Right cardiac atrium (tissue), 5 donors: ENCODE data around the gene OGG1. TPM values are rescaled to one million over a fixed set of nuclear protein-coding genes. Genes with fewer than 3 reads are reported as not detected.

Experiments
- ATAC-seq, 2 donors: fragments of 200-7000 bp; cut with Tn5 transposase; one replicate each; pipeline versions ENCODE4 v1.8.0 to v1.9.1; 2020; ENCODE audit warnings: moderate library complexity in 2 of 2, mild to moderate bottlenecking in 1 of 2
- DNase-seq, 3 donors: peaks; one replicate each; pipeline ENCODE4 v3.0.0-alpha.2; 2020
- H3K27ac ChIP-seq: one replicate; pipeline ENCODE4 v1.5.1; 2013; ENCODE audit warnings: mild to moderate bottlenecking, low read length, control low read depth, moderate library complexity
- H3K27me3 ChIP-seq: one replicate; pipeline ENCODE4 v1.6.1; 2013; ENCODE audit not compliant: control insufficient read depth, insufficient read depth
- H3K4me1 ChIP-seq: one replicate; pipeline ENCODE4 v1.6.1; 2013; ENCODE audit warnings: low read length; ENCODE audit not compliant: control insufficient read depth, insufficient read depth
- H3K4me3 ChIP-seq: one replicate; pipeline ENCODE4 v1.5.1; 2013; ENCODE audit warnings: low read length, control low read depth
- H3K9me3 ChIP-seq: one replicate; pipeline ENCODE4 v1.6.1; 2013; ENCODE audit warnings: low read length; ENCODE audit not compliant: control insufficient read depth
- WGBS: extraction: QIAGEN DNeasy Blood & Tissue Kit; methylation state at CpG from one replicate; pipeline ENCODE4 v1.1.7; 2013; 5-methylcytosine and 5-hydroxymethylcytosine counted together
- intact Hi-C, 4 donors: fragments of 100-400 bp; cut with DNase I; formaldehyde crosslinking; loops; one replicate each; pipeline versions ENCODE4 v1.11.0 to v1.14.0; 2022 to 2023
- polyA plus RNA-seq: library from polyadenylated mRNA; stranded (reverse); fragments of 200-250 nt; gene quantifications from one replicate; pipeline ENCODE4 v1.2.3, GENCODE V29; 2013
- total RNA-seq, 4 donors: library from RNA; stranded (reverse); fragmentation: NEBNext Ultra II Directional; extraction: Animal tissue kit (Norgen Biotek cat#: 25700); gene quantifications; one replicate each; pipeline ENCODE4 v1.2.1, GENCODE V29; 2021
- donor health status: healthy with polysubstance abuse.
- donor health status: DM: no; HTN: yes; CAD: no.
- donor health status: DM: no; HTN: no; CAD: no.
- donor health status: DM: no; HTN: yes; CAD: no; lungs with severe emphysema.
- donor health status: DM: yes; HTN: yes; CAD: no.

OGG1 gene
- total and polyA plus RNA-seq, 5 donors = 9.6 to 15.5 (median 14.8) TPM

GRCh38 chr3:9785602-9786001 lies 35.9 kb downstream of the OGG1 start:
- 65% methylated on average over 7 of the region's 7 CpGs for WGBS
- H3K27me3 ChIP-seq = no peaks in the 10 kb centered on the region
- no peaks in the 10 kb centered on the region for H3K4me1 ChIP-seq
- H3K27ac ChIP-seq = no peak overlapping the region
- no peaks in the 10 kb centered on the region for H3K9me3 ChIP-seq
- intact Hi-C loops = loop anchor here in 1 of 4 donors (10.0 kb wide), 1 partner anchor 51 kb away; the partner anchor contains the start of gene BRPF1
- DNase-seq = no peak
- no peak overlapping the region for H3K4me3 ChIP-seq
- peak in 1 of 2 donors; percentile 61 for ATAC-seq

- Histone ChIP-seq H3K4me3 (no peak overlapping the region), H3K4me1 (no peaks in the 10 kb centered on the region), H3K9me3 (no peaks in the 10 kb centered on the region), H3K27ac (no peak overlapping the region), H3K27me3 (no peaks in the 10 kb centered on the region)
- intact Hi-C loops = loop anchor here in 1 of 4 donors (10.0 kb wide), 1 partner anchor 51 kb away; the partner anchor contains the start of gene BRPF1
- 84% methylated on average over 7 of the region's 7 CpGs for WGBS
- DNase-seq (no peak), ATAC-seq (no peak)
Observed at GRCh38 chr3:9786209-9786739, 36.5 kb downstream of the OGG1 start.

DNA sequence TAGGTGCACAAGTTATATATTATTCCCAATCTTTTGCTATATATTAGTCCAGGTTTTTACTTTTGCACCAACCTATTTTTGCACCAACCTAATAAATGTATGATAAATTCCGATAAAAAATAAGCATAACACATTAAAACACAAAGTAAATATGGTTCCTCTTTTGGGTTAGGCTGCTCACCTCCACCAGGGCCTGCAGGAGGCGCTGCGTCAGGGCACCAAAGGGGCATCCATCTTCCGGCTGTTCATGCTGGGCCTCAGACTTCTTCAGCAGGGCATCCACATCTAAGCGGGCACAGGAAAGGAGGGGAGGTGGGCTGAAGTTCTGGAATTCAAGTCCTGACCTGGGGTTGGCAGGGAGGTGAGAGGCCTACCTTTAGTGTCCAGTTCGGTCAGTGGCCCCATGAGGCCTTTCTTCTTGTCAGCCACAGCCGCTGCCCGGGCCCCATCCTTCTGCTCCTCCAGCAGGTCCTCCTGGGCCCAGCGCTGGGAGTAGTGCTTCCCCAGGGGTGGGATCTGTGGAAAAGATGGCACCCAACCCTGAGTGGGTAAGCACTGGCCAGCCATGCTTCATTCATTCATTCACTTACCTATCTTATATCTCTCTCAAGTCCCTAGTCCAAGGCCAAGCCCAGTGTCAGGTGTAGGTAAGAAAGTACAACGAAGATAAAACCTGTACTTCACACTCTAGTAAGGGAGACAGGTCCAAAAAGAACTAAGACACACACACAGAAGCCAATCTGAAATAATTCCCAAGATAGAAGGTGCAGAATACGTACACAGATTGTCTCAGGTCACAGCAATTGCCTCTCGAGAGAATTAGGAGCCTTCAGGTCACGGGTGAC lies 37.3 kb downstream of the OGG1 start:
- Histone ChIP-seq H3K4me3 (no peak overlapping the region), H3K27me3 (no peaks in the 10 kb centered on the region), H3K4me1 (no peaks in the 10 kb centered on the region), H3K9me3 (no peaks in the 10 kb centered on the region), H3K27ac (no peak overlapping the region)
- DNase-seq (no peak), ATAC-seq (no peak)
- 83% methylated on average over 13 of the region's 13 CpGs for WGBS
- intact Hi-C loops = loop anchor here in 1 of 4 donors (10.0 kb wide), 1 partner anchor 52 kb away; the partner anchor contains the start of gene BRPF1

DNA sequence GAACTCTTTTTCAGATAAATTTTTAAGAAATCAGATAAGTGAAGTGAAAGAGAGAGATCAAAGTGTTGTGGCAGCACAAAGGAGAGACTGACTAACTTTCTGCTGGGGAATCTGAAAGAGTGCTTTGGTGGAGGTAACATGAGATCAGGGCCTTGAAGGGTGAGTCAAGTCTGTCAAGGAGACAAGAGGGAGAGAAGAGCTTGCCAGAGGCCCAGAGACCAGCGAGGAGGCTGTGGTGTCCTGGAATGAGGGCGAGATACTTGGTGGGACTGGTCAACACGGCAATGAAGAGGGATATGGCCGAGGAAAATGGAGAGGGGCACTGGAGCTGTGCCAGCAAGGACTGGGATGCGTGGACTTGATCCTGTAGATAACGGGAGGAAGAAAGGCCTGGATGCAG lies 38.0 kb downstream of the OGG1 start:
- intact Hi-C loops = loop anchor here in 1 of 4 donors (10.0 kb wide), 1 partner anchor 53 kb away; the partner anchor contains the start of gene BRPF1
- no peaks in the 10 kb centered on the region for H3K27me3 ChIP-seq
- H3K4me3 ChIP-seq = no peak overlapping the region
- no peak for DNase-seq
- H3K9me3 ChIP-seq = no peaks in the 10 kb centered on the region
- H3K27ac ChIP-seq = no peak overlapping the region
- no peaks in the 10 kb centered on the region for H3K4me1 ChIP-seq
- 86% methylated on average over 6 of the region's 6 CpGs for WGBS
- no peak for ATAC-seq

DNA sequence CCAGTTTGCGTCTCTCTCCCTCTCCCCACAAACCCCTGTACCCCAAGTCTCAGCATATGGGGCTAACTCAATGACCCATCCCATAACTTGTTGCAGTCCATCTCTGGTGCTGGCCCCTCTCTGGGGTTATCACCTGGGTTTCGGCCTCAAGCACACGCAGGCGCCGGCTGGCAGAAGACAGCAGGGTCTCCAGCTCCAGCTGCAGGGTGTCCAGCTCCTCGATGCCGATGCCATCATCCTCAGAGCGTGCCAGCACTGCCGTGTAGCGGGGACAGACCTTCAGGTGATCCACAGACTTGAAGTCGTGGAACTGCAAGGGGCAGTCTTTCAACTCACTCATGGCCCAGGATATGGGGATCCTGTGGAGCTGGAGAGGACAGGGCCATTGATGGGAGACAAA lies 41.4 kb downstream of the OGG1 start:
- DNase-seq (no peak), ATAC-seq (no peak)
- Histone ChIP-seq H3K27ac (no peak overlapping the region), H3K9me3 (no peaks in the 10 kb centered on the region), H3K4me3 (no peak overlapping the region), H3K4me1 (no peaks in the 10 kb centered on the region), H3K27me3 (no peaks in the 10 kb centered on the region)
- 82% methylated on average over 11 of the region's 11 CpGs for WGBS
- intact Hi-C loops = no loop called here

- Histone ChIP-seq H3K4me3 (peak overlapping the region; percentile 99), H3K27ac (peak overlapping the region; percentile 77), H3K27me3 (no peaks in the 10 kb centered on the region), H3K9me3 (no peaks in the 10 kb centered on the region), H3K4me1 (no peaks in the 10 kb centered on the region)
- intact Hi-C loops = no loop called here
- 16% methylated on average over 14 of the region's 14 CpGs for WGBS
- no peak for DNase-seq
- no peak for ATAC-seq
Observed at GRCh38 chr3:9791790-9792404, 42.1 kb downstream of the OGG1 start.

- WGBS = under 1% methylated on average over 65 of the region's 65 CpGs
- intact Hi-C loops = no loop called here
- peak within 1 kb of the TSS; percentile 77 for H3K27ac ChIP-seq
- ATAC-seq (peak; percentile 95), DNase-seq (peak; percentile 95 to 98 (median 97))
- peak within 1 kb of the TSS; percentile 99 for H3K4me3 ChIP-seq
- H3K9me3 ChIP-seq = no peaks in the 10 kb centered on the region
- H3K4me1 ChIP-seq = no peaks in the 10 kb centered on the region
- H3K27me3 ChIP-seq = no peaks in the 10 kb centered on the region
Observed at GRCh38 chr3:9792405-9793160, 42.8 kb downstream of the OGG1 start, which contains the start of the genes ARPC4 and TADA3. ARPC4 (plus strand) TSS chr3:9793082; CDS start chr3:9793122, 40 bp downstream. TADA3 (minus strand) TSS chr3:9792473; CDS start chr3:9791466, 1,007 bp downstream.

DNA sequence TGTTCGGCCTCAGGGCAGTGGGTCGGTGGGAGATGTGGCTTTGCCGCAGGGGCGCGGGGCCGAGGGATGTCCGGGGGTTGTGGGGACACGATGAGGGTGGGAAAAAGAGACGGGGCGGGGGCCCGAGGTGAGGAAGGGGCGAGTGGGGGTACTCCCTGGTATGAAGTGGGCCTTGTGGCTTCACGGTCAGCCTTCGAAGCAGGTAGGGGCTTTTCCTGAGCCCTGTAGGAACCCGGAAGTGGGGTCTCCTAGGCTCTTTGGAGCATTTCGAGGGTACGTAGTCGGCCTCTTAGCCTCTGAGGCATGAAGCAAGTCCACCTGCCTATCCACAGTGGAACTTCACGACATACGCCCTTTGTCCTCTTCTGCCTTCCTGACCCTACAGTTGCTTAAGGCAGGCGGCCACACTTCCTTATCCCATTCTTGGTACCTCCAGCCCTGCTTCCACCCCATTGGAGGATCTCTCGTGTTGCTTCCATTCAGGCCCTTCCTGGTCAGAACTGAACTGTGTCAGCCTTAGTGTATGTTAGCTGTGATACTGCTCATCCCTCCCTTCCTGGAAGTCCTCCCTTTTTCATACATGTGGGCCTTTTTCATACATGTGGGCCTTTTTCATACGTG lies 43.5 kb downstream of the OGG1 start:
- WGBS = 2% methylated on average over 23 of the region's 23 CpGs

DNA sequence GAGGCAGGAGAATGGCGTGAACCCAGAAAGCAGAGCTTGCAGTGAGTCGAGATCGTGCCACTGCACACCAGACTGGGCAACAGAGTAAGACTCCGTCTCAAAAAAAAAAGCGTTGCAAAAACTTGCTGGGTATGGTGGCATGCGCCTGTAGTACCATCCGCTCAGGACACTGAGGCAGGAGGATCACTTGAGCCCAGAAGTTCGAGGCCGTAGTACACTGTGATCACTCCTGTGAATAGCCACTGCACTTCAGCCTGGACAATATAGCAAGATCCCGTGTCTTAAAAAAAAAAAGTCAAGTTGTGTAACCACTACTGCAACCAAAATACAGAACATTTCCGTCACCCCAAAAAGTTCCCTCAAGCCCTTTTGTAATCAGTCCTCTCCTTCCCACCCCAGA lies 44.6 kb downstream of the OGG1 start:
- no peak for DNase-seq
- intact Hi-C loops = no loop called here
- no peaks in the 10 kb centered on the region for H3K9me3 ChIP-seq
- 95% methylated on average over 11 of the region's 11 CpGs for WGBS
- ATAC-seq = no peak
- H3K27ac ChIP-seq = no peak overlapping the region
- H3K27me3 ChIP-seq = no peaks in the 10 kb centered on the region
- H3K4me1 ChIP-seq = no peaks in the 10 kb centered on the region
- H3K4me3 ChIP-seq = no peak overlapping the region

More for the DNA sequence above, 43.5 kb downstream of the OGG1 start:
- DNase-seq (peak in 2 of 3 donors; percentile 29 to 69), ATAC-seq (peak; percentile 4 to 12)
- Histone ChIP-seq H3K4me1 (no peaks in the 10 kb centered on the region), H3K4me3 (peak overlapping the region; percentile 99), H3K27me3 (no peaks in the 10 kb centered on the region), H3K9me3 (no peaks in the 10 kb centered on the region), H3K27ac (peak overlapping the region; percentile 77)
- intact Hi-C loops = no loop called here

GRCh38 chr3:9795207-9795606 lies 45.5 kb downstream of the OGG1 start:
- intact Hi-C loops = no loop called here
- no peaks in the 10 kb centered on the region for H3K27me3 ChIP-seq
- H3K4me1 ChIP-seq = no peaks in the 10 kb centered on the region
- no peak for ATAC-seq
- no peak overlapping the region for H3K27ac ChIP-seq
- H3K4me3 ChIP-seq = no peak overlapping the region
- 81% methylated on average over 5 of the region's 5 CpGs for WGBS
- no peak for DNase-seq
- no peaks in the 10 kb centered on the region for H3K9me3 ChIP-seq
